GM11168 (cell line): ENCODE data around the gene ADA.

Experiments used
- in situ Hi-C: fragments of 300-500 bp; cut with MboI; formaldehyde crosslinking; loops from one replicate; pipeline ENCODE4 v1.12.0; 2022; ENCODE audit warnings: low sequenced_read_pairs; ENCODE audit not compliant: unreplicated experiment

Gene ADA

DNA sequence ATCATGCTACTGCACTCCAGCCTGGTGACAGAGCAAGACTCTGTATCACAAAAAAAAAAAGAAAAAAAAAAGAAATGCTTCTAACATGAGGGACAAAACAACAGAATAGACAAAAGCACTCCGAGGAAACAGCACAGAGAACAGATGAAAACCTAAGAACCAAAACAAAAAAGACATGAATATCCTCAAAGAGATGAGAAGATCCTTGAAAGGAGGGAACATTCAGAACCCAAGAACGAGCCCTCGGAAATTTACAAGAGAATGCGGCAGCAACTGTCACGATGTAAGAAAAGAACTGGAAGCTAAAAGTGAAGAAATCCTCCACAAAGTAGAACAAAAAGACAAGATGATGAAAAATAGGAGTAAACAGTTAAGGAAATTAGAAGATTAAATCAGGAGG lies 21.2 kb downstream of the ADA start:
- in situ Hi-C loops = loop anchor here (25.0 kb wide), 1 partner anchor 418 kb away; the partner anchor contains the start of gene OSER1

DNA sequence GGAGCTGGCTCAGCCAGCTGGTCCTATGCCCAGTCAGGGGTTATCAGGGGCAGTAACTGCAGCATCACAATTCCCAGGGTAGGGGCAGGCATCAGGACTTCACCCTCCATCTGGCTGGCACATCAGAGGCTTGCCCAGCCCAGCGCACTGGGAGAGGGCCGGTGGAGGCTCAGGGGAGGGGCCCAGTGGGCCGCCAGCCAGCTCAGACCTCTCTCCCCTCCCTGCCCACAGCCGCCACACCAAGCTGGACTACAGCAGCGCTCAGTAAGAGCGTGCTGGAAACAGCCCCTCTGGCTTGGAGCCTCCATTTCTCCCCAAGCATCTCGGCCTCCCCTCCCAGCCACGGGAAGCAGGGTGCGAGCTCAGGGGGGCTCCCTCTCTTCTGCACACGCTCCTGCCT lies 22.0 kb downstream of the ADA start:
- in situ Hi-C loops = loop anchor here (25.0 kb wide), 1 partner anchor 417 kb away; the partner anchor contains the start of gene OSER1

DNA sequence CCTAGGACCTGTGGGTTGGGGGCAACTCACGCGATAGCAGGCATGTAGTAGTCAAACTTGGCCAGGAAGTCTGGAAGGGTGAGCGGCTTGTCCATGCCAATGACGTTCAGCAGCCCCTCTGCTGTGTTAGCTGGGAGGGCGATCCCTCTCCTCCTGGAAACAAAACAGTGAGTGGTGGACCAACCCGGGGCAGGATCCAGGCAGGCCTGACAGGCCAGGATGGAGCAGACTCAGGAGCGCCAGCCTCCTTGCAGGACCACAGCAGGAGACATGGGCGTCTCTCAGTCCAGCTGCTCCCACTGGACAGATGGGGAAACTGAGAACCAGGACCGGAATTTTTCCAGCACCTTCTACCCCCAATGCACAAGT lies 22.5 kb downstream of the ADA start:
- in situ Hi-C loops = loop anchor here (25.0 kb wide), 1 partner anchor 417 kb away; the partner anchor contains the start of gene OSER1

DNA sequence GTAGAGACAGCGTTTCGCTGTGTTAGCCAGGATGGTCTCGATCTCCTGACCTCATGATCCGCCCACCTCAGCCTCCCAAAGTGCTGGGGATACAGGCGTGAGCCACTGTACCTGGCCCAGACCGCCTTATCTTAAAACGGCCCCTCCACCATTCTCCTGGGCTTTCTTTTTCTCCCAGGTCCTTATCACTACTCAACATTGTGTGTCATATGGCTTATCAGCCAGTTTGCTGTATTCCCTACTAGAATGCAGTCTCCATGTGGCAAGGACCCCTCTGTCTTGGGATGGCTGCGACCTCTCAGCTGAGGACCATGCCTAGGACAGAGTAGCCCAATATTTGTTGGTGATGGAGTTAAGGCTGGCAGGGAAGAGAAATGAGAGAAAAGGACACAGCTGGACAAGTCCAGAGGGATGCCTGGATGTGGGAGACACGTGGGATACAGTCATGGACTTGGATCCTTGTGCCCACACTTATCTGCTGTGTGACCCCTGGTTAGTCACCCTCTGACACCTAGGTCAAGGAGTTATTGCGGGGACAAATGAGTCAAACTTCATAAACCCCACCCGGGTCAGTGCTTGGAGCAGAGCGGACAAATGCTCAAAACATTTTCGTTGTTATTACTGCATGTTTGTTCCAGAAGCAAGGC lies 24.0 kb downstream of the ADA start:
- in situ Hi-C loops = loop anchor here (25.0 kb wide), 1 partner anchor 415 kb away; the partner anchor contains the start of gene OSER1

DNA sequence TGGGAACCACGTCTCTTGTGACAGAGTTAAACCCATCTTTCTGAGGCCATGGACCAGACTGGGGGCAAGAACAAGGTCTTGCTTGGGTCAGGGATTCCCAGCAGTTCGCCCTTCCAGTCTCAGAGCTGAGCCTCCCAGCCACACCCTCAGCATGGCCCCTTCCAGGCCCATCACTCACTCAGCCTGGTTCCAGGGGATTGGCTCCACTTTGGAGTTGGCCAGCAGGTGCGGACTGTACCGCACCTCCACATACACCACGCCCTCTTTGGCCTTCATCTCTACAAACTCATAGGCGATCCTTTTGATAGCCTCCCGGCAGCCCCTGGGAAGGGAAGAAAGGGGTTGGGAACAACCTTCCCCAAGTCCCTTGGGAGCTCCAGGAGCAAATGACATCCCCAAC lies 25.2 kb downstream of the ADA start:
- in situ Hi-C loops = loop anchor here (25.0 kb wide), 1 partner anchor 414 kb away; the partner anchor contains the start of gene OSER1

DNA sequence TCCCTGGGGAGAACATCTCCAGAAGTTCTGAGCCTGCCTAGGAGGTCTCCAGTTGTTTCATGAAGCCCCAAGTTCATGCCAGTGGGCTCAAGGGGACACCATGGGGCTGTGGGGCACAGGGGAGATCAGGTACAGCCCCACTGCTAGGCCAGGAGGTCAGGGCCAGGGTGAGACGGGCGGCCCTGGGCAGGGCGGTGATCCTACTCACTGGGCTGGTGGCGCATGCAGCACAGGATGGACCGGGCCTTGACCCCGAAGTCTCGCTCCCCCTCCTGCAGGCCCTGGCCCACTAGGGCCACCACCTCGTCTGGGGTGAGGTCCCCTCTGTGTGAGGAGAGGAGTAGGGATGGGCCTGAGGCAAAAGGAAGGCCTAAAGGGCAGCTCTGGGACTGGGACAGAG lies 26.1 kb downstream of the ADA start:
- in situ Hi-C loops = loop anchor here (25.0 kb wide), 1 partner anchor 413 kb away; the partner anchor contains the start of gene OSER1

DNA sequence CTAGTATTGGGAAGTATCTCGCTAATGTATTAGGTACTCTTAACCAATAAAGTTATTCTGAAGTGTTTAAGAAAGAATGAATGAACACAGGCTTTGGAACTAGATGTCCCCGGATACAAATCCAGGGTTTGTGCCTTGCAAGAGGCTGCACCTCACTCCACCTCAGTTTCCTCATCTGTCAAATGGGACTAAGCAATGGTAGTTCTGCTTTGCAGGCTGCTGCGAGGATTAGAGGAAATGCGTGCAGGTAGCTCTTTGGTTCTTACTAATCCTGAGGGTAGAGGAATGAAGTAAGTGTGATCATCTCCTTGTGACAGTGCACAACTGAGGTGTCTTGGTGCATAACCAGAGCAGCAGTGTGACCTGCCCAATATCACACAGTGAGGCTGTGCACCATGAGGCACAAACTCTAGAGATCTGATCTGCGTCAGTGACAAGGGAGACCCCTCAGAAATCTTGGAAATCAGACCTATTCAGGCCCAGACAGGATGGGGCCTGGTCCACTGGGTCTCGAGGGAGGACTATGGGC lies 26.7 kb downstream of the ADA start:
- in situ Hi-C loops = loop anchor here (25.0 kb wide), 1 partner anchor 413 kb away; the partner anchor contains the start of gene OSER1

DNA sequence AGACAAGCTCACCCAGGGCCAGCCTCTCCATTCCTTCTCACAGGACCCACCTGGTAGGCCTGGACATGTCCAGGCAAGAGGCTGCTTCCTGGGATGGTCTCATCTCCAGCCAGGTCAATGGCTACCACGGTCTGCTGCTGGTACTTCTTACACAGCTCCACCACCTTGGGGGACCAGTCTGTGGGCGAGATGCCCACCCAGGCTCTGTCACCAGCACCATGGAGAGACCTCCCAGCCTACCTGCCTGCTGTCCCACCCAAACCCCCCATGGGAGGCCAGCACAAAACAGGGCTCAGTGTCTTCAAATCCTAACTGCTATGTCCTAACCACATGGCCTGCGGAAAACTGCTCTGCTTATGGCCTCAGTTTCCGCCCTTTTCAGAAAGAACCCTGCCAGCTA lies 27.3 kb downstream of the ADA start:
- in situ Hi-C loops = no loop called here

DNA sequence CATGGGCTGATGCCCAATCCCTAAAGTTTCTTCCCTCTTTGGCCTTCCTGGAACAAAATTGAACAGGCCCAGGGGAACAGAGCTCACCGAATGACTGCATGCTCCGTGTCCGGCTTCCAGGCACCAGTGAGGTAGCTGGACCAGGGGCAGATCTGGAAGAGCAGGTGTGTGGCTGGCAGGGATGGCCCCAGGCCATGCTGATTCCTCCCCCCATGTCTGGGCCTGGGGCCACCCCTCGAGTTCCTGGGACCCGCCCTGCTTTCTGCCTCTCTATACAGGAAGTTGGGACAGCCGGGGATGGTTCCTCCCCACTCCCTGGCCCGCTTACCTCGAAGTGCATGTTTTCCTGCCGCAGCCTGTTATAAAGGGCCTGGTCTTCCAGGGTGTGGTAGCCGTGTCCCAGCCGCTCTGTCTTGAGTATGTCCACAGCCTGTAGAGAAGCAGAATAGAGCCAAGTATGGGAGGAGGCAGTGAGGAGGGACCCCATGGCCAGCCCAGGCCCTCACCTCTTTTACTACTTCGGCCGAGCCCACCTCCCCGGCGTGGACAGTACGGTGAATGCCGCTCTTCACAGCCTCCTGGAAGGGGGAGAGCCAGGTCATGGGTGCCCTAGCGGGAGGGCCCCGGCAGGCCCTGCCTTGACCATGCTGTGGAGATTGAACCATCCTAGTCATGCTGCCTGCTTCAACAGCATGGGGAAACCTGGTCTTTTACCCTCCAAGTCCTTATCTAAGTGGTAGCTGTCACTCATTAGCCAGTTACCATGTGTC lies 28.8 kb downstream of the ADA start:
- in situ Hi-C loops = no loop called here

DNA sequence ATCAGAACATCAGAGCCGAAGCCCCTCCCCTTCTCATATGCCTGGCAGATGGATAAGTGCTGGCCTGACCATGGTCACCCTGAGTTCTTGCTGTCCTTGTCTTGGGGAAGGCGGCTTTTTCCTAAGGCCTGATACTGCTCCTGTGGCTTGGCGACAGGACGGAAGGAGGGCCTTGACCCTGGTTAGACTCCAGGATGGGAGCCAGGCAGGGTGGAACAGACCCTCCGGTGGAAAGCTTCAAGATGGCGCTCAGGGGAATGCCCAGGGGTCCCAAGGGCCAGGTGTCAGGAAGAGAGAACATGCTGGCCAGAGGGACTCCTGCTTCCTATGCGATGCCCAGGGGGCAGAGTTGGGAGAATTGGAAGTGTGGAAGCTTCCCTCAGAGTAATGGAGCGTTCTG lies 29.6 kb downstream of the ADA start:
- in situ Hi-C loops = no loop called here

DNA sequence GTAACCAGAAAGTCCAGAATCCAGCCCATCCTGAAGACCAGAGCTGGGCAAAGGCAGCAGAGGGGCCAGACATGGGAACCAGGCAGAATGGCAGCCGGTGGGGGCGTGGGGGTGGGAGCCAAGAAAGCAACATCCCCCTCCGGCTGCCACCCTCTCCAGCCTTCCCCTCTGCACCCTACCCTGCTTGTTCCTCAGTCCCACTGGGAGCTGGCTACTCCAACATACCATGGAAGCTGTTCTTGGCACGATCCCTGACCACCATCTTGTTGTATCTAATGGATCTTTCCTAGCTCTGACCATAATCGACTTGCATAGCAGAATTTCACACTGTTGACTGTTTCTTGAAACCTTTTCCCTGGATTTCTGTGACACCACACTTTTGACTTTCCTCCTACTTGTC lies 30.2 kb downstream of the ADA start:
- in situ Hi-C loops = no loop called here

DNA sequence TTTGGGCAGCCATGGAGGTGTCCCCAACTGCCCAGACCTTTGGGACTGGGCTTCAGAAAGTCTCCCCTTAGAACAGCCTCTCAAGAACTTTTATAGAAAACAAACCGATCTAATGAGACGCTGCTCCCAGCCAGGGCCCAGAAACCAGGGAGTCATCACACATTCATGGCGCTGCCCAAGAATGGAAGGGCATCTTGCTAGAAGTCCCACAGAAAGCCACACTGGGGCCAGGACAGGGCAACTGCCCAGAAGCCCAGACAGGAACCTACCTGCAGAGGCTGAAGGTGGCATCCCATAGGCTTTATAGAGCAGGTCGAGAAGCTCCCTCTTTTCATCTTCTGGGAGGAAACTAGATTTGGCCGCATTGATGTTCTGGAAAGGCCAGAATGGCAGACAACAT lies 31.5 kb downstream of the ADA start:
- in situ Hi-C loops = no loop called here

DNA sequence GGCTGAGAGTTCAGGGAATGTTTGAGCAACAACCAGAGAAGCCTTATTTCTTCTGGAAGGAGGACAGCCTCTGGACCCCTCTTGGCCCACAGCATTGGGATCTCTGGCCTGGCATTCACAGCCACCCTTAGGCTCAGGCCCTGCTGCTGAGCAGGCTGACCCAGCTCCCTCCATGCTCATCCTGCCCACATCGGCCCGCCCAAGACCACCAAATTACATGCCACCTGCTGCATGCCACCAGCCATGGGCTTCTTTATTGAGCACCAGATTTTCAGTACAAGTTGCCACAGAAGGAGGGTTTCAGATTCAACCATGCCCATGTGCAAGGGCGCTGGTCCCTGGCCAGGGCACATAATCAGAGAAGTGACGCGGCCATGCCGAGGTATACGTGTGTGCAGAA lies 32.2 kb downstream of the ADA start:
- in situ Hi-C loops = no loop called here

DNA sequence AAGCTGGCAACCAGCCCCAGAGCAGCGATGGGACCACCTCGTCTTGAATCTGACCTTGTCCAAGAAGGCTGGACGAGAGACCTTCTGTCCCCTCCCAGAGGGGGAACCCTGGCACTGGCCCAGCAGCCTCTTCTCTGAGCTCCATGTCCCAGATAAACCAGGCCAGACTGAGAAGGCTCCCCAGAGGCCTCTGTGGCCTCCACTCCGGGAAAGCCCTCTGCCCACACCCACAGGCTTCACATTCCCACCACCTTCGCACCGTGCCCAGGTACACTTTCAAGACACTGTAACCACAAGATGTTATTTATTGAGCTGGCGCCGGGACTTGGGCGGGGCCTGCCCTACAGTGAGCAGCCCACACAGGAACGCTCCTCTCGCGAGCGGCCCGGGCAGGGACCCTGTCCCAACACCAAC lies 33.2 kb downstream of the ADA start:
- in situ Hi-C loops = no loop called here

DNA sequence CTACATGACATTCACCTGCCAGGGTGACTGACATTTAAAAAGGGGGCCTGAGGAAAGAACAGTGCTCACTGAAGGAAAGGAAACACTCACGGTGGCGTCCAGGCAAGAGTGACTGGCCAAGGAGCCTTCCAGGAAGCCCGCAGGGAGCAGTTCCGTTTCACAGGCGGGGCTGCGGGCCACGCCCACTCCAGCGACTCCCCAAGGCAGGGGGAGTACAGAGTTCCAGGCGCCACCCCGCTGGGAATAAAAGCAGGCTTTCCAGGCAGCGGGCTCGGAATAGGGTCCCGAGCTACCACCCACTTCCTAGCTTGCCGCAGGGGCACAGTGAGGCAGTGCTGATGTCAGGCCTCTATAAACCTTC lies 34.9 kb downstream of the ADA start:
- in situ Hi-C loops = no loop called here

DNA sequence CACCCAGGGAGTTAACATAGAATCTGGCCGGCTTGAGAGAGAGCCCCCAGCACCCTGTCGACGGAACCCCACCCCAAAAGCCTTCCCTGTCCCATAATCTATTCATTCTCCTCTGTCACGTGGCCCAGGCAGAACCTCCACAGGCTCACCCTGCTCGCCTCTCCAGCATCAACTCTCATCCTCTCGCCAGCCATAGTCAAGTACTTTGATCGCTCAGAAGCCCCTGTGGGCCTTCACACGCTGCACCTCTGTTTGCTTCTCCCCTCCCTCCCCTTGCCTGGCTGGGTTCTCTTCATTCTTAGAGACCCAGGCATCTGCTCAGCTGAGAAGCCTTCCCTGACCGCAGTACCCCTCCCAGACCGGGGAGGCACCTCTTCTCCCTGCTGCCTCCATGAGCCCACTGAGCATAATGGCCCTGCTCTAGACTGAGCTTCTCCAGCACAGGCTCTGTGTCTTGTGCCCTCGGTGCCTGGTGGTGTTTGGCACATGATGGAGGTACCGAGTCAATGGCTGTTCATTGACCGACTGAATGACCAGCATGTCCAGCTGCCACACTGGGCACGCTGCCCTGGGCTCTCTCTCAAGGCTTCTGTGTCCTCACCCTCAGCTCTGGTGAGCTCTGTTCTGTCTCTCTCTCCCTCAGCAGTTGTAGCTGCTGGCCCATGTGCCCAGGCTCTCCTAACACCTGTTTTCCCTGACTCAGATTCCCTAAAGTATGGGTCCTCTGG lies 35.5 kb downstream of the ADA start:
- in situ Hi-C loops = no loop called here

DNA sequence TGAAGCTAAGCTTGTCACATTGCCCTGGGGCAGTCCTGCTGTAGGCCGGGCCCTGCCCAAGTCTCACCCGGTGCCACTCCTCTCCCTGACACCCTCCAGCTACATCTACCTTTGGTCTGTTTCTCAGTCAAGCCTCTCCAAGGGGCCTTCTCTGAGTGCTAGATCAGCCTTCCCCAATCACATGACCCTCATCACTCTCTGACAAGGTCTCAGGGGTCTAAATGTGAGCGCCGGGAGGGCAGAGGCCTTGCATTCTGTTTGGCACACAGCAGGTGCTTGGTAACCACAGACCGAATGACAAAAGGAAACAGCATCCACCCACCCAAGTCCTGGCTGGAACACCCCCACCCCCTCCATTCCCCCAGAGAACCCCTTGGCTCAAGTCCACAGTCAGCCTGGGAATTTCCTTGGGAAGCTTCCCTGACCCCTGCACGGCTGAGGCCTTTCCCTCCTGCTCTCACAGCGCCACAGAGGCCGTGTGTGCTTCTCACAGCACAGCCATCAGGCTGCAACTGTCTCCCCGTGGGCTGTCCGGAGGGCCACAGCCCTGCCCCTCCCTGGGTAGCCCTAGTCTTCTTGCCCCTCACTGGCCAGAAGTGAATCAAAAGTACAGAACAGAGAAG lies 36.2 kb downstream of the ADA start:
- in situ Hi-C loops = no loop called here

DNA sequence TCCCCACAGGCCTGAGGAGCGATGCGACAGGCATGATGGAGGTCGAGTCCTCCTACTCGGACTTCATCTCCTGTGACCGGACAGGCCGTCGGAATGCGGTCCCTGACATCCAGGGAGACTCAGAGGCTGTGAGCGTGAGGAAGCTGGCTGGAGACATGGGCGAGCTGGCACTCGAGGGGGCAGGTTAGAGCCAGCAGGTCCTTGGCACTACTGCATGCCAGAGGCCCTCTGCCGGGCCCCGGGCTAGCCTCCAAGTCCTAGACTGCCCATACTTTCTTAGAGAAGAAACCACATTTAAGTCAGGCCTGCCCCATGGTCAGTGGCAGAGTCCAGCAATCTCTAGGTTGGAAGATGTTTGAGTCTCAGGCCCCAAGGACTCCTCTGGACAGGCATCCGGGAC lies 37.0 kb downstream of the ADA start:
- in situ Hi-C loops = no loop called here

DNA sequence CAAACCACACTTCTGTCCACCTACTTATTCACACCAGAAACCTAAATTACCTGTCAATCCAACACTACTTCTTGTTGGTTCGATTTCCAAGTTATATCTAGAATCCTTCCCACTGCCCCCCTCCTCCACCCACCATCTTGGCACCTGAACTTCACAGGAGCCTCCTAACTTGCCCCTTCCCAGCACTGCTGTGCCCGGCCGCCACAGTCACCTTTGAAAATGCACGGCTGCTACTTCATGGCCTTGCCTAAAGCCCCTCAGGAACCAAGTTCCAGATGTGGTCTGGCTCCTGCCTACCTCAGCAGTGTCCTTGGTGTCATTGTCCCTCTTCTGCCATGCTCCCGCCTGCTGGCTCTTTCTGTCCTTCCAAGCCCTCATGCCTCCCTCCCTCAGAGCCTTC lies 37.9 kb downstream of the ADA start:
- in situ Hi-C loops = no loop called here

DNA sequence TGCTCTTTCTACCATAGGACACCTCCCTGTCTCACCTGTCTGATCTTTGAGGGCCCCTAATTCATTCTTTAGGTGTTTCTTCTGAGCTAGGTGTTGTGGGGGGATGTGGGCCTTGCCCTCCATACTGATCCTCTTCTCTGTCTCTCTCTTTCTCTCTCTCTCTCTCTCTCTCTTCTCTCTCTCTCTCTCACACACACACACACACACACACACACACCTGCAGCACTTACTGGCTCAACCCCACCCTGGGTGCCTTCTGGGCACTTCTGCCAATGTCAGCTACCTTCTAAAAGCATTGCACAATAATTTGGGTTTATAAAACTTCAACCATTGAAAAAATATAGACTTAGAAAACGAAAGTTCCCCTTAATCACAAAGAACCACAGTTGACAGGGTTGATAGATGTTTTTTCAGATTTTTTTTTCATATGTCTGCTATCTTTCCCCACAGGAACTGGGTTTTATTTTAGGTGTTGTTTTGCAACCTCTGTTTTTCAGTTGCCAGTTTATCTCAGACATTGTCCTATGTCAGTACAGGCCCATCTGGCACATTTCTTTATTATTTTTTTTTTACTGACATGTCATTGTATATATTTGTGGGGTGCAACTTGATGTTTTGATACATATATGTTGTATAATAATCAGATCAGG lies 41.1 kb downstream of the ADA start:
- in situ Hi-C loops = no loop called here
